22Rv1 (cell line): ENCODE measurements around the gene TEX50.
"Not testable (repeated sequence)": the region's sequence is repeated elsewhere in the genome, so short reads cannot be mapped to it uniquely, and the experiment has no call there.

Experiments
- H3K27ac ChIP-seq: fragments of 450-650 bp; 2 replicates; pipeline ENCODE4 v1.5.1; 2017
- CTCF ChIP-seq: fragments of 450-650 bp; IDR thresholded peaks from 2 replicates; pipeline ENCODE4 v1.5.1; 2017; ENCODE audit warnings: mild to moderate bottlenecking
- ZFX ChIP-seq: fragments of 450-650 bp; IDR thresholded peaks from 2 replicates; pipeline ENCODE4 v1.6.1; 2017; ENCODE audit warnings: antibody characterized with exemption, borderline replicate concordance

The TEX50 gene

GRCh38 chr1:173616859-173617258 is 18.3 kb upstream of the TEX50 start:
- no peak overlapping the region for H3K27ac ChIP-seq

GRCh38 chr1:173627269-173627668 is 7.9 kb upstream of the TEX50 start:
- H3K27ac ChIP-seq, result no peak overlapping the region
- TF ChIP-seq ZFX (no peak), CTCF (no peak)

More at GRCh38 chr1:173616859-173617258, 18.3 kb upstream of the TEX50 start:
- no peak for TF ChIP-seq CTCF
- TF ChIP-seq ZFX, result no peak

GRCh38 chr1:173628888-173629287 is 6.2 kb upstream of the TEX50 start:
- H3K27ac ChIP-seq, result no peak overlapping the region

GRCh38 chr1:173637236-173638042 is 2.3 kb downstream of the TEX50 start:
- not testable (repeated sequence) for H3K27ac ChIP-seq

More at GRCh38 chr1:173628888-173629287, 6.2 kb upstream of the TEX50 start:
- TF ChIP-seq ZFX (no peak), CTCF (no peak)

GRCh38 chr1:173638043-173639021 is 3.2 kb downstream of the TEX50 start:
- no peak overlapping the region for H3K27ac ChIP-seq
- no peak for TF ChIP-seq ZFX
- TF ChIP-seq CTCF, result no peak

- TF ChIP-seq CTCF (no peak), ZFX (no peak)
- no peak overlapping the region for H3K27ac ChIP-seq
Measured at GRCh38 chr1:173639102-173639501, 4.0 kb downstream of the TEX50 start.

- not testable (repeated sequence) for H3K27ac ChIP-seq
Measured at GRCh38 chr1:173642450-173643139, 7.5 kb downstream of the TEX50 start.

- no peak overlapping the region for H3K27ac ChIP-seq
- no peak for TF ChIP-seq CTCF
- no peak for TF ChIP-seq ZFX
Measured at GRCh38 chr1:173646656-173647055, 11.5 kb downstream of the TEX50 start.
